Measurements from ENCODE around the gene ANKRD36. TPM values are rescaled to one million over a fixed set of nuclear protein-coding genes. Genes with fewer than 3 reads are reported as not detected.
"Not testable (repeated sequence)": the region's sequence is repeated elsewhere in the genome, so short reads cannot be mapped to it uniquely, and the experiment has no call there.

ANKRD36 gene
- polyA plus RNA-seq = 10 to 100 TPM in 1 of 3 donors, 1 to 10 TPM in 2; 5.2 to 14.7 (median 5.6) TPM

- H3K4me1 Mint-ChIP-seq = peaks cover 5 to 12% of the 10 kb centered on the region in 2 donors
- not testable (repeated sequence) for H3K36me3 Mint-ChIP-seq; H3K27me3 Mint-ChIP-seq (ENCODE audit: low read depth in 3 of 3); H3K9me3 Mint-ChIP-seq
- H3K27ac Mint-ChIP-seq = peak within 1 kb of the TSS; percentile 96 to 98 (median 98)
- peak within 1 kb of the TSS; percentile 97 to 99 (median 99) for H3K4me3 Mint-ChIP-seq
- peak; percentile 83 to 87 (median 85) for DNase-seq
These were observed at the start of gene ANKRD36 for GRCh38 chr2:97113050-97113881. TSS of gene ANKRD36 (plus strand) at chr2:97113153. CDS start at chr2:97113740, 587 bp downstream.

DNA sequence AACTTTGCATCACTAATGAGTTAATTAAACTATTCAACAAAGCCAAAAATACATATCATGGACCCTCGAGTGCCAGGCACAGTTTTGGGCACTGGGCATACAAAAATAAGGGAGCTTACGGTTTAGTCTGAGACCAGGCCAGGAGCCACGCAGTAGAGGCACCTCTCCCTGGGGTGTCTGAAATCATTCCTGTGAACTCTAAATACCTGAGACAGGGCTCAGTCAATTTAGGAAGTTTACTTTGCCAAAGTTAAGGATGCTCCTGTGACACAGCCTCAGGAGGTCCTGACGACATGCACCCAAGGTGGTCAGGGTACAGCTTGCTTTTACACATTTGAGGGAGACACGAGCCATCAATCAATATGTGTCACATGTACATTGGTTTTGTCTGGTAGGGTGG, 46.9 kb upstream of the ANKRD36 start:
- H3K27ac Mint-ChIP-seq, H3K4me1 Mint-ChIP-seq, H3K9me3 Mint-ChIP-seq, H3K4me3 Mint-ChIP-seq, DNase-seq, H3K36me3 Mint-ChIP-seq: not testable (repeated sequence)
- H3K27me3 Mint-ChIP-seq (ENCODE audit: low read depth in 3 of 3) = peaks cover 1 to 12% (median 6%) of the 10 kb centered on the region in 3 donors

- no peak for DNase-seq
- Mint-ChIP-seq H3K9me3 (no peaks in the 10 kb centered on the region), H3K4me1 (no peaks in the 10 kb centered on the region), H3K27me3 (ENCODE audit: low read depth in 3 of 3) (peaks cover 1 to 12% (median 6%) of the 10 kb centered on the region in 3 donors), H3K27ac (no peak overlapping the region), H3K36me3 (peaks cover 0 to 3% (median 0%) of the 10 kb centered on the region in 3 donors), H3K4me3 (no peak overlapping the region)
These were observed 45.5 kb upstream of the ANKRD36 start for GRCh38 chr2:97067279-97068004.

GRCh38 chr2:97068074-97068473, 44.9 kb upstream of the ANKRD36 start:
- DNase-seq = no peak
- no peak overlapping the region for H3K4me3 Mint-ChIP-seq

DNA sequence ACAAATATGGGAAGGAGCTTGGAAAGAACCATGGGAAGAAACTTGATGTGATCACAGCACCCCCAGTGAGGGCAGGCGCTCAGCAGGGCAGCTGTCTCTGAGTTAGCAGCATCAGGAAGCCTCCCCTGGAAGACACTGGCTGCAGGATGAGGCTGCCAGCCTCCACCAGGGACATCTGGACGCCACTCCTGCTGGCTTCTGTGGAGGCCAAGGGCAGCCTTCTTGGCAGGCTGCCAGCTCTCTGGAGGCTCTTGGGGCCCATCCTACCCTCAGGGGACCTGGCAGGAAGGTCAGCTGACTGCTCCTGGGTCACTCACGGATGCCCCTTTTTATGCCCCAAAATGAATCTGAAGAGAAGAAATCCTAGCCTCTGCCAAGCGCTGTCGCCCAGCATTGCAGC, 44.2 kb upstream of the ANKRD36 start:
- peaks cover 1 to 12% (median 6%) of the 10 kb centered on the region in 3 donors for H3K27me3 Mint-ChIP-seq (ENCODE audit: low read depth in 3 of 3)
- H3K4me1 Mint-ChIP-seq, H3K36me3 Mint-ChIP-seq, DNase-seq, H3K4me3 Mint-ChIP-seq, H3K9me3 Mint-ChIP-seq, H3K27ac Mint-ChIP-seq: not testable (repeated sequence)

More at GRCh38 chr2:97068074-97068473, 44.9 kb upstream of the ANKRD36 start:
- Mint-ChIP-seq H3K4me1 (no peaks in the 10 kb centered on the region), H3K27ac (no peak overlapping the region), H3K36me3 (peaks cover 0 to 3% (median 0%) of the 10 kb centered on the region in 3 donors), H3K27me3 (ENCODE audit: low read depth in 3 of 3) (peaks cover 1 to 12% (median 6%) of the 10 kb centered on the region in 3 donors), H3K9me3 (no peaks in the 10 kb centered on the region)

- not testable (repeated sequence) for H3K4me3 Mint-ChIP-seq; H3K36me3 Mint-ChIP-seq; H3K27ac Mint-ChIP-seq; H3K27me3 Mint-ChIP-seq (ENCODE audit: low read depth in 3 of 3); H3K9me3 Mint-ChIP-seq; DNase-seq; H3K4me1 Mint-ChIP-seq
These were observed 42.0 kb upstream of the ANKRD36 start for GRCh38 chr2:97070915-97071314.

- H3K4me3 Mint-ChIP-seq; H3K9me3 Mint-ChIP-seq; H3K27me3 Mint-ChIP-seq (ENCODE audit: low read depth in 3 of 3); H3K4me1 Mint-ChIP-seq; DNase-seq; H3K27ac Mint-ChIP-seq; H3K36me3 Mint-ChIP-seq: not testable (repeated sequence)
These were observed 35.7 kb upstream of the ANKRD36 start for GRCh38 chr2:97077213-97077612.

- not testable (repeated sequence) for H3K27ac Mint-ChIP-seq; H3K4me3 Mint-ChIP-seq; H3K9me3 Mint-ChIP-seq; DNase-seq; H3K4me1 Mint-ChIP-seq; H3K27me3 Mint-ChIP-seq (ENCODE audit: low read depth in 3 of 3); H3K36me3 Mint-ChIP-seq
These were observed 32.1 kb upstream of the ANKRD36 start for GRCh38 chr2:97080855-97081254.

- not testable (repeated sequence) for H3K9me3 Mint-ChIP-seq
These were observed 30.7 kb upstream of the ANKRD36 start for GRCh38 chr2:97082206-97082605.

DNA sequence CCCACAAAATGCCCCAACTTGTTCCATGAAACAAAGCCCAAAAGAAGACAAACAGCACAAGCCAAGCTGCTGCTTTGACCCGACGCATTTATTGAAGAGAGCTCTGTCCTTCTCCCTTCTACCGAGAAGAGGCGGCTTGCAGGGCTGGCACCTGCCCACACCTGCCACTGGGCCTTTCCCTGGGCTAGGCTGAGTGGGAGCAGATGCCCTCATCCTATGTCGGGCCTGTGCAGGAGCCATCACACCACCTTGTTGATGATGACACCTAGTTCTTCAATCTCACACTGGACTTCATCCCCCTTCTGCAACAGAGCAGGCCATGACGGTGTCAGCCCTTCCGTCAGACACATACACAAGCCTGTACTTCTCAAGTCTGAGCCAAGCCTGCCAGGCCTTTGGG, 29.4 kb upstream of the ANKRD36 start:
- H3K9me3 Mint-ChIP-seq; H3K4me1 Mint-ChIP-seq; H3K27me3 Mint-ChIP-seq (ENCODE audit: low read depth in 3 of 3); H3K27ac Mint-ChIP-seq; DNase-seq; H3K4me3 Mint-ChIP-seq; H3K36me3 Mint-ChIP-seq: not testable (repeated sequence)

More at GRCh38 chr2:97082206-97082605, 30.7 kb upstream of the ANKRD36 start:
- H3K4me1 Mint-ChIP-seq; H3K27me3 Mint-ChIP-seq (ENCODE audit: low read depth in 3 of 3); DNase-seq; H3K27ac Mint-ChIP-seq; H3K36me3 Mint-ChIP-seq; H3K4me3 Mint-ChIP-seq: not testable (repeated sequence)

- not testable (repeated sequence) for DNase-seq; H3K9me3 Mint-ChIP-seq; H3K4me3 Mint-ChIP-seq; H3K36me3 Mint-ChIP-seq; H3K27me3 Mint-ChIP-seq (ENCODE audit: low read depth in 3 of 3); H3K4me1 Mint-ChIP-seq; H3K27ac Mint-ChIP-seq
These were observed 27.9 kb upstream of the ANKRD36 start for GRCh38 chr2:97085093-97085492.

- DNase-seq; H3K27me3 Mint-ChIP-seq (ENCODE audit: low read depth in 3 of 3); H3K9me3 Mint-ChIP-seq; H3K4me3 Mint-ChIP-seq; H3K4me1 Mint-ChIP-seq; H3K27ac Mint-ChIP-seq; H3K36me3 Mint-ChIP-seq: not testable (repeated sequence)
These were observed 24.2 kb upstream of the ANKRD36 start for GRCh38 chr2:97088706-97089105.

DNA sequence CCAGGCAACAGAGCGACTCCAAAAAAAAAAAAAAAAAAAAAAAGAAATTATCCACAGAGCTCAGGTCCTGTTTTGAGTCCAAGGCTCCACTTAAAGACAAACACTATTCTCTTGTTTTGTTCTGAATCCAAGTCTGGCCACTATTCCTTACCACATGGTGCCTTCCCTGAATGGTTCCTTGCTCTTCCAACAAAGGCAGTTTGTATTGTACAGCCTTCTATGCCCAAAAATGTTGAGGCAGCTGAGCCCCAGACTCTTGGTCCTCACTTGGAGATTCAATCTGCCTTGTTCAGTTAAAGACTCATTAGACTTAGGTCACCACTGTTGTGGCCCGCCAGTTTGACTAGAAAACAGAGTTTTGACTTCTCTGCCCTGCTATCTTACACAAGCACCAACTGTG, 20.0 kb upstream of the ANKRD36 start:
- H3K4me3 Mint-ChIP-seq = peak overlapping the region in 1 of 5 donors; percentile 36
- not testable (repeated sequence) for H3K27me3 Mint-ChIP-seq (ENCODE audit: low read depth in 3 of 3); H3K36me3 Mint-ChIP-seq; DNase-seq; H3K9me3 Mint-ChIP-seq
- H3K4me1 Mint-ChIP-seq = peaks cover 10 to 11% of the 10 kb centered on the region in 2 donors
- peak overlapping the region in 1 of 6 donors; percentile 45 for H3K27ac Mint-ChIP-seq

- not testable (repeated sequence) for H3K27me3 Mint-ChIP-seq (ENCODE audit: low read depth in 3 of 3); H3K36me3 Mint-ChIP-seq; DNase-seq; H3K9me3 Mint-ChIP-seq; H3K27ac Mint-ChIP-seq
- H3K4me3 Mint-ChIP-seq = peak overlapping the region in 4 of 5 donors; percentile 13 to 58 (median 26)
- peaks cover 10 to 11% of the 10 kb centered on the region in 2 donors for H3K4me1 Mint-ChIP-seq
These were observed 18.8 kb upstream of the ANKRD36 start for GRCh38 chr2:97093983-97094771.

Measured in immature natural killer cell (primary cell).